Small intestine (tissue), 7 donors: ENCODE results near the gene P4HA2. TPM values are rescaled to one million over a fixed set of nuclear protein-coding genes. Genes with fewer than 3 reads are reported as not detected.

Experiments used
- DNase-seq, 2 donors: peaks; one replicate each; pipeline versions ENCODE4 v3.0.0 to v3.0.0-alpha.2; 2013
- FAIRE-seq: peaks from 2 replicates; lab custom pipeline; 2012; peaks lifted over from hg19 to GRCh38; lab: Jason Lieb, UNC
- H3K27ac ChIP-seq, 3 donors: one replicate each; pipeline ENCODE4 v1.5.1; 2013; ENCODE audit warnings: low read length in 2 of 3, mild to moderate bottlenecking in 2 of 3, control low read depth in 1 of 3, inconsistent platforms in 1 of 3, low read depth in 1 of 3, moderate library complexity in 1 of 3
- H3K27me3 ChIP-seq, 3 donors: one replicate each; pipeline ENCODE4 v1.6.1; 2013; ENCODE audit warnings: low read length in 3 of 3, inconsistent platforms in 1 of 3; ENCODE audit not compliant: control insufficient read depth in 3 of 3, insufficient read depth in 3 of 3
- H3K36me3 ChIP-seq, 3 donors: one replicate each; pipeline ENCODE4 v1.6.1; 2013; ENCODE audit warnings: low read length in 3 of 3, inconsistent platforms in 1 of 3, low read depth in 1 of 3, mild to moderate bottlenecking in 1 of 3, moderate library complexity in 1 of 3; ENCODE audit not compliant: control insufficient read depth in 3 of 3, insufficient read depth in 2 of 3
- H3K4me1 ChIP-seq, 3 donors: one replicate each; pipeline ENCODE4 v1.6.1; 2013; ENCODE audit warnings: low read length in 2 of 3, inconsistent platforms in 1 of 3, low read depth in 1 of 3, mild to moderate bottlenecking in 1 of 3, moderate library complexity in 1 of 3; ENCODE audit not compliant: control insufficient read depth in 3 of 3, insufficient read depth in 2 of 3
- H3K4me3 ChIP-seq, 3 donors: one replicate each; pipeline ENCODE4 v1.5.1; 2013; ENCODE audit warnings: low read length in 3 of 3, control low read depth in 1 of 3, inconsistent platforms in 1 of 3, low read depth in 1 of 3, mild to moderate bottlenecking in 1 of 3, moderate library complexity in 1 of 3
- H3K9me3 ChIP-seq, 2 donors: one replicate each; pipeline ENCODE4 v1.6.1; 2013; ENCODE audit warnings: low read depth in 1 of 2, low read length in 1 of 2; ENCODE audit not compliant: control insufficient read depth in 2 of 2, insufficient read depth in 1 of 2
- WGBS, 3 donors: extraction: QIAGEN DNeasy Blood & Tissue Kit; methylation state at CpG; one replicate each; pipeline ENCODE4 v1.1.7; 2013; 5-methylcytosine and 5-hydroxymethylcytosine counted together
- polyA plus RNA-seq, 4 donors: library from polyadenylated mRNA; stranded (reverse) in 3 of 4; unstranded in 1 of 4; fragments of 200-250 nt in 3 of 4; fragments of 120-200 nt in 1 of 4; gene quantifications; one replicate each; pipeline versions ENCODE4 v1.2.1 to v1.2.3, GENCODE V29; 2013
- donor health status: healthy with polysubstance abuse.
- donor health status: control.
- donor health status: control.
- donor health status: Bipolar disorder and iron deficiency.
- donor health status: healthy.

Gene P4HA2
- polyA plus RNA-seq, 4 donors, result 15.7 to 34.3 (median 22.0) TPM

GRCh38 chr5:132260714-132261551 lies 33.3 kb upstream of the P4HA2 start:
- WGBS, 3 donors, result 28 to 40% (median 34%) methylated on average over 6 of the region's 6 CpGs
- no peak for FAIRE-seq
- peaks cover 0 to 39% (median 0%) of the 10 kb centered on the region in 3 donors for H3K36me3 ChIP-seq
- H3K27ac ChIP-seq, result peak overlapping the region in 1 of 3 donors; percentile 88
- H3K27me3 ChIP-seq, result peaks cover 0 to 18% (median 0%) of the 10 kb centered on the region in 3 donors
- H3K4me1 ChIP-seq, result peaks cover 3 to 43% (median 12%) of the 10 kb centered on the region in 3 donors
- no peaks in the 10 kb centered on the region for H3K9me3 ChIP-seq
- H3K4me3 ChIP-seq, result no peak overlapping the region
- peak in 1 of 2 donors; percentile 7 for DNase-seq

GRCh38 chr5:132260051-132260450 lies 32.4 kb upstream of the P4HA2 start:
- FAIRE-seq, result no peak
- peaks cover 0 to 18% (median 0%) of the 10 kb centered on the region in 3 donors for H3K27me3 ChIP-seq
- no peak for DNase-seq
- peak overlapping the region in 2 of 3 donors; percentile 73 to 88 for H3K27ac ChIP-seq
- H3K9me3 ChIP-seq, result no peaks in the 10 kb centered on the region
- WGBS, 3 donors, result 57 to 78% (median 73%) methylated on average over 6 of the region's 6 CpGs
- H3K36me3 ChIP-seq, result peaks cover 0 to 36% (median 0%) of the 10 kb centered on the region in 3 donors
- peaks cover 3 to 34% (median 9%) of the 10 kb centered on the region in 3 donors for H3K4me1 ChIP-seq
- H3K4me3 ChIP-seq, result no peak overlapping the region

- H3K4me3 ChIP-seq, result peak overlapping the region in 1 of 3 donors; percentile 60
- H3K4me1 ChIP-seq, result peaks cover 3 to 27% (median 8%) of the 10 kb centered on the region in 3 donors
- WGBS, 3 donors, result 60 to 83% (median 77%) methylated on average over 24 of the region's 24 CpGs
- H3K27me3 ChIP-seq, result peaks cover 0 to 18% (median 0%) of the 10 kb centered on the region in 3 donors
- H3K27ac ChIP-seq, result peak overlapping the region; percentile 24 to 88 (median 73)
- FAIRE-seq (no peak), DNase-seq (no peak)
- peaks cover 0 to 29% (median 0%) of the 10 kb centered on the region in 3 donors for H3K36me3 ChIP-seq
- H3K9me3 ChIP-seq, result no peaks in the 10 kb centered on the region
These were observed 31.6 kb upstream of the P4HA2 start for GRCh38 chr5:132259069-132259851.

GRCh38 chr5:132258102-132259068 lies 30.7 kb upstream of the P4HA2 start:
- DNase-seq, result no peak
- H3K27ac ChIP-seq, result peak overlapping the region in 2 of 3 donors; percentile 73 to 88
- H3K36me3 ChIP-seq, result peaks cover 0 to 21% (median 0%) of the 10 kb centered on the region in 3 donors
- FAIRE-seq, result no peak
- peaks cover 3 to 30% (median 8%) of the 10 kb centered on the region in 3 donors for H3K4me1 ChIP-seq
- WGBS, 3 donors, result 48 to 51% (median 49%) methylated on average over 19 of the region's 19 CpGs
- peak overlapping the region in 2 of 3 donors; percentile 42 to 60 for H3K4me3 ChIP-seq
- peaks cover 0 to 18% (median 0%) of the 10 kb centered on the region in 3 donors for H3K27me3 ChIP-seq
- H3K9me3 ChIP-seq, result no peaks in the 10 kb centered on the region

- Histone ChIP-seq H3K9me3 (no peaks in the 10 kb centered on the region), H3K36me3 (peaks cover 0 to 15% (median 0%) of the 10 kb centered on the region in 3 donors), H3K27ac (peak within 1 kb of the TSS in 2 of 3 donors; percentile 73 to 88), H3K27me3 (peaks cover 0 to 18% (median 0%) of the 10 kb centered on the region in 3 donors), H3K4me3 (peak within 1 kb of the TSS in 2 of 3 donors; percentile 42 to 60), H3K4me1 (peaks cover 3 to 33% (median 8%) of the 10 kb centered on the region in 3 donors)
- FAIRE-seq (no peak), DNase-seq (peak in 1 of 2 donors; percentile 72)
- 14 to 27% (median 16%) methylated on average over 53 to 88 of the region's 88 CpGs for WGBS, 3 donors
These were observed 29.8 kb upstream of the P4HA2 start, which contains the start of gene PDLIM4 for GRCh38 chr5:132257131-132258101. Gene PDLIM4 (plus strand): TSS chr5:132257696. CDS start chr5:132257735, 39 bp downstream.

GRCh38 chr5:132256783-132257130 lies 29.1 kb upstream of the P4HA2 start:
- 83 to 90% (median 90%) methylated on average over 6 of the region's 6 CpGs for WGBS, 3 donors
- Histone ChIP-seq H3K4me1 (peaks cover 3 to 33% (median 8%) of the 10 kb centered on the region in 3 donors), H3K27ac (peak overlapping the region in 1 of 3 donors; percentile 18), H3K4me3 (peak overlapping the region in 1 of 3 donors; percentile 60), H3K36me3 (peaks cover 0 to 13% (median 0%) of the 10 kb centered on the region in 3 donors), H3K27me3 (peaks cover 0 to 18% (median 0%) of the 10 kb centered on the region in 3 donors), H3K9me3 (no peaks in the 10 kb centered on the region)
- DNase-seq (no peak), FAIRE-seq (no peak)
